ENCODE results near the gene PRKCH.

Gene PRKCH

GRCh38 chr14:61533513-61534255 is 212.3 kb downstream of the PRKCH start:
- no peak overlapping the region for H3K9ac ChIP-seq (ENCODE audit: low read length)
- no peak overlapping the region for H3K4me3 ChIP-seq (ENCODE audit: low read length)
- H3K27me3 ChIP-seq (ENCODE audit: control insufficient read depth, insufficient read depth, low read length), result no peaks in the 10 kb centered on the region
- no peaks in the 10 kb centered on the region for H3K36me3 ChIP-seq (ENCODE audit: control insufficient read depth, insufficient read depth, low read length)
- peaks cover 63% of the 10 kb centered on the region for H3K4me1 ChIP-seq (ENCODE audit: control insufficient read depth, insufficient read depth, low read length)
- no peaks in the 10 kb centered on the region for H3K9me3 ChIP-seq (ENCODE audit: control insufficient read depth, low read length)

- H3K27me3 ChIP-seq (ENCODE audit: control insufficient read depth, insufficient read depth, low read length), result no peaks in the 10 kb centered on the region
- H3K4me1 ChIP-seq (ENCODE audit: control insufficient read depth, insufficient read depth, low read length), result peaks cover 63% of the 10 kb centered on the region
- no peaks in the 10 kb centered on the region for H3K36me3 ChIP-seq (ENCODE audit: control insufficient read depth, insufficient read depth, low read length)
- no peak overlapping the region for H3K9ac ChIP-seq (ENCODE audit: low read length)
- H3K4me3 ChIP-seq (ENCODE audit: low read length), result no peak overlapping the region
- H3K9me3 ChIP-seq (ENCODE audit: control insufficient read depth, low read length), result no peaks in the 10 kb centered on the region
Observed at GRCh38 chr14:61535032-61535431, 213.7 kb downstream of the PRKCH start.

- Histone ChIP-seq H3K27me3 (ENCODE audit: control insufficient read depth, insufficient read depth, low read length) (no peaks in the 10 kb centered on the region), H3K36me3 (ENCODE audit: control insufficient read depth, insufficient read depth, low read length) (no peaks in the 10 kb centered on the region), H3K4me1 (ENCODE audit: control insufficient read depth, insufficient read depth, low read length) (peaks cover 63% of the 10 kb centered on the region), H3K4me3 (ENCODE audit: low read length) (no peak overlapping the region), H3K9ac (ENCODE audit: low read length) (no peak overlapping the region), H3K9me3 (ENCODE audit: control insufficient read depth, low read length) (no peaks in the 10 kb centered on the region)
Observed at GRCh38 chr14:61535458-61535857, 214.1 kb downstream of the PRKCH start.

GRCh38 chr14:61536661-61537562 is 215.5 kb downstream of the PRKCH start:
- H3K36me3 ChIP-seq (ENCODE audit: control insufficient read depth, insufficient read depth, low read length), result no peaks in the 10 kb centered on the region
- H3K9ac ChIP-seq (ENCODE audit: low read length), result no peak overlapping the region
- H3K9me3 ChIP-seq (ENCODE audit: control insufficient read depth, low read length), result no peaks in the 10 kb centered on the region
- no peak overlapping the region for H3K4me3 ChIP-seq (ENCODE audit: low read length)
- H3K4me1 ChIP-seq (ENCODE audit: control insufficient read depth, insufficient read depth, low read length), result peaks cover 49% of the 10 kb centered on the region
- no peaks in the 10 kb centered on the region for H3K27me3 ChIP-seq (ENCODE audit: control insufficient read depth, insufficient read depth, low read length)

- H3K9ac ChIP-seq (ENCODE audit: low read length), result peak overlapping the region; percentile 24
- peaks cover 42% of the 10 kb centered on the region for H3K4me1 ChIP-seq (ENCODE audit: control insufficient read depth, insufficient read depth, low read length)
Observed at GRCh38 chr14:61537563-61538463, 216.4 kb downstream of the PRKCH start.

GRCh38 chr14:61538464-61539022 is 217.2 kb downstream of the PRKCH start:
- Histone ChIP-seq H3K9ac (ENCODE audit: low read length) (no peak overlapping the region), H3K36me3 (ENCODE audit: control insufficient read depth, insufficient read depth, low read length) (no peaks in the 10 kb centered on the region), H3K27me3 (ENCODE audit: control insufficient read depth, insufficient read depth, low read length) (no peaks in the 10 kb centered on the region), H3K4me1 (ENCODE audit: control insufficient read depth, insufficient read depth, low read length) (peaks cover 45% of the 10 kb centered on the region), H3K9me3 (ENCODE audit: control insufficient read depth, low read length) (no peaks in the 10 kb centered on the region), H3K4me3 (ENCODE audit: low read length) (no peak overlapping the region)

More at GRCh38 chr14:61537563-61538463, 216.4 kb downstream of the PRKCH start:
- Histone ChIP-seq H3K4me3 (ENCODE audit: low read length) (no peak overlapping the region), H3K36me3 (ENCODE audit: control insufficient read depth, insufficient read depth, low read length) (no peaks in the 10 kb centered on the region), H3K9me3 (ENCODE audit: control insufficient read depth, low read length) (no peaks in the 10 kb centered on the region), H3K27me3 (ENCODE audit: control insufficient read depth, insufficient read depth, low read length) (no peaks in the 10 kb centered on the region)

- Histone ChIP-seq H3K4me3 (ENCODE audit: low read length) (no peak overlapping the region), H3K36me3 (ENCODE audit: control insufficient read depth, insufficient read depth, low read length) (no peaks in the 10 kb centered on the region), H3K27me3 (ENCODE audit: control insufficient read depth, insufficient read depth, low read length) (no peaks in the 10 kb centered on the region), H3K4me1 (ENCODE audit: control insufficient read depth, insufficient read depth, low read length) (peaks cover 35% of the 10 kb centered on the region), H3K9me3 (ENCODE audit: control insufficient read depth, low read length) (no peaks in the 10 kb centered on the region), H3K9ac (ENCODE audit: low read length) (no peak overlapping the region)
Observed at GRCh38 chr14:61539631-61540030, 218.3 kb downstream of the PRKCH start.

GRCh38 chr14:61540931-61541330 is 219.6 kb downstream of the PRKCH start:
- Histone ChIP-seq H3K9ac (ENCODE audit: low read length) (no peak overlapping the region), H3K4me1 (ENCODE audit: control insufficient read depth, insufficient read depth, low read length) (peaks cover 32% of the 10 kb centered on the region)

GRCh38 chr14:61542848-61543790 is 221.7 kb downstream of the PRKCH start:
- Histone ChIP-seq H3K4me3 (ENCODE audit: low read length) (no peak overlapping the region), H3K27me3 (ENCODE audit: control insufficient read depth, insufficient read depth, low read length) (no peaks in the 10 kb centered on the region), H3K9ac (ENCODE audit: low read length) (no peak overlapping the region), H3K4me1 (ENCODE audit: control insufficient read depth, insufficient read depth, low read length) (peaks cover 11% of the 10 kb centered on the region), H3K9me3 (ENCODE audit: control insufficient read depth, low read length) (no peaks in the 10 kb centered on the region), H3K36me3 (ENCODE audit: control insufficient read depth, insufficient read depth, low read length) (no peaks in the 10 kb centered on the region)

More at GRCh38 chr14:61540931-61541330, 219.6 kb downstream of the PRKCH start:
- no peak overlapping the region for H3K4me3 ChIP-seq (ENCODE audit: low read length)
- no peaks in the 10 kb centered on the region for H3K9me3 ChIP-seq (ENCODE audit: control insufficient read depth, low read length)
- no peaks in the 10 kb centered on the region for H3K27me3 ChIP-seq (ENCODE audit: control insufficient read depth, insufficient read depth, low read length)
- H3K36me3 ChIP-seq (ENCODE audit: control insufficient read depth, insufficient read depth, low read length), result no peaks in the 10 kb centered on the region

GRCh38 chr14:61543946-61544345 is 222.6 kb downstream of the PRKCH start:
- Histone ChIP-seq H3K36me3 (ENCODE audit: control insufficient read depth, insufficient read depth, low read length) (no peaks in the 10 kb centered on the region), H3K27me3 (ENCODE audit: control insufficient read depth, insufficient read depth, low read length) (no peaks in the 10 kb centered on the region), H3K9me3 (ENCODE audit: control insufficient read depth, low read length) (no peaks in the 10 kb centered on the region), H3K4me3 (ENCODE audit: low read length) (no peak overlapping the region), H3K9ac (ENCODE audit: low read length) (no peak overlapping the region), H3K4me1 (ENCODE audit: control insufficient read depth, insufficient read depth, low read length) (peaks cover 10% of the 10 kb centered on the region)

All from mucosa of stomach (tissue), 1 donor.